Endothelial cell of umbilical vein (primary cell): ENCODE data around the gene CPNE6. TPM values are rescaled to one million over a fixed set of nuclear protein-coding genes. Genes with fewer than 3 reads are reported as not detected.

ENCODE experiments used
- BruUV-seq: library from RNA; stranded (reverse); fragments of 400-500 nt; replicated peaks from 2 replicates; lab custom pipeline; 2021; lab: Mats Ljungman, UMichigan
- CTCF ChIA-PET: fragments of 300-600, 350-600 bp; sonication (Branson Sonifier 250); formaldehyde crosslinking; loops from one replicate; lab custom pipeline; 2021; ENCODE audit warnings: antibody characterized with exemption, inconsistent platforms; lab: Charles Lee
- POLR2A ChIA-PET: fragments of 300-600, 350-600 bp; sonication (Branson Sonifier 250); formaldehyde crosslinking; loops from one replicate; lab custom pipeline; 2021; ENCODE audit warnings: antibody characterized with exemption, inconsistent platforms; lab: Charles Lee
- DNase-seq: peaks from one replicate; pipeline ENCODE4 v3.0.0-alpha.2; 2011; ENCODE audit warnings: low read depth, low spot score
- FAIRE-seq: peaks from 2 replicates; lab custom pipeline; 2011; peaks lifted over from hg19 to GRCh38; lab: Jason Lieb, UNC
- H2AFZ ChIP-seq: 2 replicates; pipeline ENCODE4 v1.6.0; 2012; ENCODE audit warnings: low read depth, low read length, control low read depth, inconsistent platforms
- H3K27ac ChIP-seq: 2 replicates; pipeline ENCODE4 v1.5.1; 2011; ENCODE audit warnings: low read depth, mild to moderate bottlenecking, control low read depth, low read length, moderate library complexity; ENCODE audit not compliant: insufficient read depth
- H3K27me3 ChIP-seq, 2 experiments: 2 replicates each; pipeline versions ENCODE4 v1.6.0 to v1.6.1; 2011; ENCODE audit warnings: low read length in 2 of 2, mixed read lengths in 1 of 2; ENCODE audit not compliant: control insufficient read depth in 2 of 2, insufficient read depth in 2 of 2
- H3K36me3 ChIP-seq, 2 experiments: 2 replicates in 1 of 2; 3 replicates in 1 of 2; pipeline ENCODE4 v1.5.1; 2011; ENCODE audit warnings: low read length in 2 of 2, mild to moderate bottlenecking in 1 of 2, moderate library complexity in 1 of 2; ENCODE audit not compliant: control insufficient read depth in 2 of 2, insufficient read depth in 2 of 2; ENCODE audit errors: extremely low read depth in 1 of 2
- H3K4me1 ChIP-seq: 3 replicates; pipeline ENCODE4 v1.5.1; 2011; ENCODE audit warnings: mild to moderate bottlenecking, low read length; ENCODE audit not compliant: control insufficient read depth, insufficient read depth; ENCODE audit errors: extremely low read depth
- H3K4me2 ChIP-seq: 2 replicates; pipeline ENCODE4 v1.6.1; 2011; ENCODE audit warnings: low read length, control low read depth, mixed read lengths; ENCODE audit not compliant: insufficient read depth
- H3K4me3 ChIP-seq, 3 experiments: fragments of 200-600 bp in 1 of 3; sonication (generic), shearing (Covaris generic) in 1 of 3; replicated peaks in 1 of 3; 2 replicates each; pipeline ENCODE4 v1.5.1; 2011 to 2016; ENCODE audit warnings: control low read depth in 3 of 3, low read length in 3 of 3, mild to moderate bottlenecking in 2 of 3, inconsistent platforms in 1 of 3, low read depth in 1 of 3, moderate library complexity in 1 of 3; ENCODE audit not compliant: insufficient read depth in 1 of 3
- H3K79me2 ChIP-seq: 2 replicates; pipeline ENCODE4 v1.6.0; 2012; ENCODE audit warnings: low read length, inconsistent platforms; ENCODE audit not compliant: control insufficient read depth, insufficient read depth
- H3K9ac ChIP-seq: replicated peaks from 2 replicates; pipeline ENCODE3; 2011; ENCODE audit warnings: low read length, control low read depth; ENCODE audit not compliant: insufficient read depth; ENCODE audit errors: extremely low read depth
- H3K9me1 ChIP-seq: replicated peaks from 3 replicates; pipeline ENCODE4 v1.6.0; 2011; ENCODE audit warnings: mild to moderate bottlenecking, low read length; ENCODE audit not compliant: control insufficient read depth, insufficient read depth; ENCODE audit errors: extremely low read depth
- H3K9me3 ChIP-seq: replicated peaks from 2 replicates; pipeline ENCODE4 v1.5.1; 2012; ENCODE audit warnings: low read length, inconsistent platforms; ENCODE audit not compliant: control insufficient read depth, insufficient read depth
- H4K20me1 ChIP-seq: replicated peaks from 2 replicates; pipeline ENCODE3; 2011; ENCODE audit warnings: mild to moderate bottlenecking, low read length; ENCODE audit not compliant: control insufficient read depth, insufficient read depth; ENCODE audit errors: extremely low read depth
- EZH2 ChIP-seq: IDR thresholded peaks from 2 replicates; pipeline ENCODE4 v1.6.1; 2012; ENCODE audit warnings: borderline replicate concordance, low read depth, mild to moderate bottlenecking, moderate library complexity, low read length, inconsistent platforms; ENCODE audit not compliant: severe bottlenecking
- FOS ChIP-seq: IDR thresholded peaks from 2 replicates; pipeline ENCODE4 v1.6.1; 2011; ENCODE audit warnings: mild to moderate bottlenecking, low read length, moderate library complexity, borderline replicate concordance; ENCODE audit not compliant: insufficient read depth
- GATA2 ChIP-seq: IDR thresholded peaks from 2 replicates; pipeline ENCODE4 v1.7.0; 2011; ENCODE audit warnings: low read depth, mild to moderate bottlenecking, moderate library complexity, mixed read lengths, low read length; ENCODE audit not compliant: insufficient read length, insufficient read depth
- JUN ChIP-seq: IDR thresholded peaks from 2 replicates; pipeline ENCODE4 v1.6.1; 2011; ENCODE audit warnings: borderline replicate concordance, low read depth; ENCODE audit not compliant: insufficient read length, insufficient read depth
- MYC ChIP-seq: IDR thresholded peaks from one replicate; pipeline ENCODE4 v1.6.1; 2011; ENCODE audit warnings: mild to moderate bottlenecking, low read depth, low read length
- POLR2A ChIP-seq: IDR thresholded peaks from 2 replicates; pipeline ENCODE4 v1.6.1; 2012; ENCODE audit warnings: low read depth, mild to moderate bottlenecking, control low read depth, low read length
- POLR2AphosphoS5 ChIP-seq: IDR thresholded peaks from 2 replicates; pipeline ENCODE4 v1.6.1; 2012; ENCODE audit warnings: low read depth, mild to moderate bottlenecking, control low read depth, low read length, moderate library complexity; ENCODE audit not compliant: insufficient read depth
- dilution Hi-C: fragments of 300-500 bp; cut with MboI; formaldehyde crosslinking; loops from one replicate; pipeline ENCODE4 v1.15.0; 2019; ENCODE audit warnings: low sequenced_read_pairs; ENCODE audit not compliant: extremely low pct_ligation_motif_present
- intact Hi-C: fragments of 100-400 bp; cut with micrococcal nuclease; formaldehyde crosslinking; loops from one replicate; pipeline ENCODE4 v1.10.0; 2022
- polyA plus RNA-seq, 4 experiments: library from polyadenylated mRNA; depleted of rRNA in 3 of 4; stranded (reverse) in 3 of 4; unstranded in 1 of 4; fragments of >200 nt; gene quantifications; 2 replicates each; pipeline versions ENCODE4 v1.2.1 to v1.2.3, GENCODE V29; 2011 to 2012; ENCODE audit warnings: missing spikeins in 1 of 4
- total RNA-seq: library from RNA; stranded (reverse); gene quantifications from 2 replicates; pipeline ENCODE4 v1.2.3, GENCODE V29; 2021
- TF ChIP-seq, protein P1 (sequence below), 2 donors: IDR thresholded peaks; 1 replicate in 1 of 2; 2 replicates in 1 of 2; pipeline ENCODE4 v1.5.1; 2011; ENCODE audit warnings: low read length in 2 of 2, mild to moderate bottlenecking in 2 of 2, moderate library complexity in 2 of 2, control low read depth in 1 of 2, inconsistent platforms in 1 of 2, low read depth in 1 of 2; ENCODE audit not compliant: insufficient read depth in 1 of 2; ENCODE audit errors: extremely low read depth in 1 of 2
- TF ChIP-seq, protein P2 (sequence below): IDR thresholded peaks from 2 replicates; pipeline ENCODE4 v1.6.1; 2011; ENCODE audit not compliant: insufficient read depth, insufficient read length

The CPNE6 gene
- total and polyA plus RNA-seq, 2 donors (not counting 3 experiments of a cell fraction or from before 2014, with no cell fraction given) = not detected

DNA sequence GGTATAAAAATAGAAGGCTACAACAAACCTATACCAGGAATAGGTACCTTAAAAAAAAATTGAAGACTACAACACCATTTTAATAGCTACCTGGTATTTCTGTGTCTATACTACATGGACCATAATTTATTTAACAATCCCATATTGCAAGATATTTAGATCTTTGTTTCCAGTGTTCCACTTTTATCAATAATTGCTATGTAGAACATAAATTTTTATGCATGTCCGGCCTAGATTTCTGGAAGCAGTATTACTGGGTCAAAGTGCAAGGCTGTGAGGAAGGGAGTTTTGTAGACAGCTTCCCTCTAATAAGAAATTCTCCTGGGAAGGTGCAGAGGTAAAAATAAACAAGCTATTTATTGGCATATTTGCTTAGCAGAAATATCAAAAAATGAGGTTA lies 39.2 kb downstream of the CPNE6 start:
- dilution Hi-C loops = no loop called here
- no peak for FAIRE-seq
- BruUV-seq = no TSS peak

DNA sequence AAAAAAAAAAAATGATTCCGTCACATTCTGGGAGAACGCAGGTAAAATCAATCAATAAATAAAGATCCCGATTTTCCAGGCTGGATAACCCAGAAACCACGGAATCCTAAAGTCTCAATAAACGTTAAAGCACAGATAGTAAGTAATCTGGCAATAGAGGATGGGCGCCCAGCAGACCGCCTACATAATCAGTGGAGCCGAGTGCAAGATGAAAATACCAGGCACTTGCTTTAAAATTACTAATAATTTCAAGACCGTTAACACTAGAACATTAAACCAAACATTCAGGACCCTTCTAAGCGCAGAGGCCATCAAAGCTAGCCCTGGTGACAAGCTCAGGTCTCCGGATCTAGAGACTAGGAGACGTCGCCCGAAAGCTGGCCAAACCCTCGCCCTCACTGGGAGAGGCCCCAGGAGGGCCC lies 42.0 kb downstream of the CPNE6 start:
- CTCF ChIA-PET = interaction anchor here (1.5 to 2.9 kb wide), 6 partner anchors 19 to 56 kb away, joined by 5 to 27 read pairs (median 12); partner anchors contain the start of genes EMC9, IRF9 and PCK2
- intact Hi-C loops = loop anchor here (5.0 kb wide), 1 partner anchor 1181 kb away; no protein-coding TSS in a partner anchor

More for the DNA sequence above, 39.2 kb downstream of the CPNE6 start:
- H4K20me1 ChIP-seq = no peaks in the 10 kb centered on the region
- H3K9me3 ChIP-seq = no peaks in the 10 kb centered on the region
- DNase-seq = no peak
- intact Hi-C loops = loop anchor here (5.0 kb wide), 1 partner anchor 1178 kb away; no protein-coding TSS in a partner anchor
- POLR2A ChIA-PET = no interaction called here
- no peaks in the 10 kb centered on the region for H3K9me1 ChIP-seq
- no peak overlapping the region for H3K27ac ChIP-seq
- H3K4me2 ChIP-seq = no peak overlapping the region
- H3K36me3 ChIP-seq = no peaks in the 10 kb centered on the region
- no peaks in the 10 kb centered on the region for H3K79me2 ChIP-seq
- CTCF ChIA-PET = interaction anchor here (1.2 to 11.7 kb wide), 6 partner anchors 9 to 54 kb away, joined by 3 to 420 read pairs (median 7); partner anchors contain the start of genes EMC9, IRF9, PCK2 and PSME2
- H3K4me1 ChIP-seq = peaks cover 25% of the 10 kb centered on the region
- TF ChIP-seq FOS = no peak
- H3K9ac ChIP-seq = no peak overlapping the region
- H3K4me3 ChIP-seq = no peak overlapping the region
- H2AFZ ChIP-seq = no peak overlapping the region
- H3K27me3 ChIP-seq = no peaks in the 10 kb centered on the region

More for the DNA sequence above, 42.0 kb downstream of the CPNE6 start:
- H3K4me3 ChIP-seq = peak overlapping the region; percentile 46 to 92 (median 84)
- DNase-seq (no peak), FAIRE-seq (peak; percentile 21)
- no peaks in the 10 kb centered on the region for H3K9me3 ChIP-seq
- dilution Hi-C loops = no loop called here
- peak overlapping the region; percentile 90 for H3K4me2 ChIP-seq
- no peaks in the 10 kb centered on the region for H3K27me3 ChIP-seq
- H2AFZ ChIP-seq = peak overlapping the region; percentile 97
- H3K4me1 ChIP-seq = peaks cover 18% of the 10 kb centered on the region
- TF ChIP-seq GATA2 = no peak
- no peak for TF ChIP-seq POLR2AphosphoS5
- no peak for TF ChIP-seq EZH2
- no peak for TF ChIP-seq FOS
- TF ChIP-seq, protein P1, sequence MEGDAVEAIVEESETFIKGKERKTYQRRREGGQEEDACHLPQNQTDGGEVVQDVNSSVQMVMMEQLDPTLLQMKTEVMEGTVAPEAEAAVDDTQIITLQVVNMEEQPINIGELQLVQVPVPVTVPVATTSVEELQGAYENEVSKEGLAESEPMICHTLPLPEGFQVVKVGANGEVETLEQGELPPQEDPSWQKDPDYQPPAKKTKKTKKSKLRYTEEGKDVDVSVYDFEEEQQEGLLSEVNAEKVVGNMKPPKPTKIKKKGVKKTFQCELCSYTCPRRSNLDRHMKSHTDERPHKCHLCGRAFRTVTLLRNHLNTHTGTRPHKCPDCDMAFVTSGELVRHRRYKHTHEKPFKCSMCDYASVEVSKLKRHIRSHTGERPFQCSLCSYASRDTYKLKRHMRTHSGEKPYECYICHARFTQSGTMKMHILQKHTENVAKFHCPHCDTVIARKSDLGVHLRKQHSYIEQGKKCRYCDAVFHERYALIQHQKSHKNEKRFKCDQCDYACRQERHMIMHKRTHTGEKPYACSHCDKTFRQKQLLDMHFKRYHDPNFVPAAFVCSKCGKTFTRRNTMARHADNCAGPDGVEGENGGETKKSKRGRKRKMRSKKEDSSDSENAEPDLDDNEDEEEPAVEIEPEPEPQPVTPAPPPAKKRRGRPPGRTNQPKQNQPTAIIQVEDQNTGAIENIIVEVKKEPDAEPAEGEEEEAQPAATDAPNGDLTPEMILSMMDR (IDR thresholded peaks at IDR 0.05; ENCODE audit: extremely low read depth in 1 of 2, insufficient read depth in 1 of 2, low read depth in 1 of 2, low read length in 2 of 2) = no peak
- TF ChIP-seq MYC = no peak
- no peak for TF ChIP-seq JUN
- TF ChIP-seq, protein P2, sequence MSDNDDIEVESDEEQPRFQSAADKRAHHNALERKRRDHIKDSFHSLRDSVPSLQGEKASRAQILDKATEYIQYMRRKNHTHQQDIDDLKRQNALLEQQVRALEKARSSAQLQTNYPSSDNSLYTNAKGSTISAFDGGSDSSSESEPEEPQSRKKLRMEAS = no peak
- no peak for TF ChIP-seq POLR2A
- POLR2A ChIA-PET = interaction anchor here (2.0 to 2.3 kb wide), 2 partner anchors 19 to 33 kb away, joined by 11 to 13 read pairs; partner anchors contain the start of genes PCK2 and PSME2
- H3K79me2 ChIP-seq = no peaks in the 10 kb centered on the region
- no peaks in the 10 kb centered on the region for H4K20me1 ChIP-seq
- peak overlapping the region; percentile 88 for H3K27ac ChIP-seq
- BruUV-seq = no TSS peak
- H3K36me3 ChIP-seq = peaks cover 4 to 5% of the 10 kb centered on the region in 2 experiments
- peak overlapping the region; percentile 88 for H3K9ac ChIP-seq
- no peaks in the 10 kb centered on the region for H3K9me1 ChIP-seq
